ENCODE measurements around the gene CSTB. TPM values are rescaled to one million over a fixed set of nuclear protein-coding genes. Genes with fewer than 3 reads are reported as not detected.
A peak's percentile ranks its signal among the peaks of the same experiment; 100 is the strongest.

The CSTB gene, protein sequence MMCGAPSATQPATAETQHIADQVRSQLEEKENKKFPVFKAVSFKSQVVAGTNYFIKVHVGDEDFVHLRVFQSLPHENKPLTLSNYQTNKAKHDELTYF
- total RNA-seq (100 to 1,000 TPM in 1 of 2 donors, 10 to 100 TPM in 1; 33.2 to 140 TPM), polyA plus RNA-seq (100 to 1,000 TPM; 222 to 263 TPM)
- long read RNA-seq, donor 1, transcript CSTB-201 (3 exons, 2,164 nt): major isoform, 156 of 196 reads
- long read RNA-seq, donor 1, transcript CSTB-202 (1 exons, 3,744 nt): minor isoform, 21 of 196 reads
- long read RNA-seq, donor 1, partial matches to known transcripts: 18 of 196 reads
- long read RNA-seq, donor 1, other reads (novel, unspliced or antisense): 0 of 196 reads
- long read RNA-seq, donor 2, transcript CSTB-201 (3 exons, 2,164 nt): major isoform, 50 of 80 reads
- long read RNA-seq, donor 2, transcript CSTB-202 (1 exons, 3,744 nt): minor isoform, 21 of 80 reads
- long read RNA-seq, donor 2, partial matches to known transcripts: 6 of 80 reads
- long read RNA-seq, donor 2, other reads (novel, unspliced or antisense): 0 of 80 reads
- long read RNA-seq, donor 3, transcript CSTB-202 (1 exons, 3,744 nt): minor isoform, 11 of 93 reads
- long read RNA-seq, donor 3, transcript CSTB-201 (3 exons, 2,164 nt): major isoform, 74 of 93 reads
- long read RNA-seq, donor 3, partial matches to known transcripts: 8 of 93 reads
- long read RNA-seq, donor 3, other reads (novel, unspliced or antisense): 0 of 93 reads
- long read RNA-seq, donor 4, transcript CSTB-201 (3 exons, 2,164 nt): major isoform, 44 of 57 reads
- long read RNA-seq, donor 4, transcript CSTB-202 (1 exons, 3,744 nt): minor isoform, 7 of 57 reads
- long read RNA-seq, donor 4, partial matches to known transcripts: 6 of 57 reads
- long read RNA-seq, donor 4, other reads (novel, unspliced or antisense): 0 of 57 reads
- long read RNA-seq, donor 5, transcript CSTB-202 (1 exons, 3,744 nt): minor isoform, 37 of 203 reads
- long read RNA-seq, donor 5, transcript CSTB-201 (3 exons, 2,164 nt): major isoform, 140 of 203 reads
- long read RNA-seq, donor 5, partial matches to known transcripts: 21 of 203 reads
- long read RNA-seq, donor 5, other reads (novel, unspliced or antisense): 0 of 203 reads

- peak; percentile 75 for ATAC-seq (ENCODE audit: insufficient read depth, low FRiP score)
- Histone ChIP-seq H3K36me3 (ENCODE audit: control insufficient read depth in 4 of 4, insufficient read depth in 4 of 4, low read length in 4 of 4) (peaks cover 0 to 12% (median 6%) of the 10 kb centered on the region in 4 donors), H3K4me3 (peak within 1 kb of the TSS; percentile 93), H3K4me1 (ENCODE audit: control insufficient read depth in 5 of 5, insufficient read depth in 5 of 5, low read length in 5 of 5) (peaks cover 0 to 11% (median 7%) of the 10 kb centered on the region in 5 donors), H3K9ac (ENCODE audit: insufficient read depth in 1 of 2, low read length in 2 of 2) (peak within 1 kb of the TSS; percentile 29 to 70), H3K9me3 (ENCODE audit: control insufficient read depth in 4 of 4, insufficient read depth in 3 of 4, low read length in 3 of 4) (no peaks in the 10 kb centered on the region), H3K27me3 (ENCODE audit: control insufficient read depth in 3 of 3, insufficient read depth in 3 of 3, low read length in 2 of 3) (no peaks in the 10 kb centered on the region), H3K27ac (ENCODE audit: low read depth in 1 of 2, low read length in 1 of 2) (peak within 1 kb of the TSS; percentile 83 to 97)
- DNase-seq: peak; percentile 78 to 83 (median 83)
- no peak for TF ChIP-seq CTCF (IDR thresholded peaks at IDR 0.05; ENCODE audit: control extremely low read depth, extremely low read depth)
- 1% methylated on average over 67 to 71 of the region's 71 CpGs for WGBS, 2 donors
These were observed at the start of gene CSTB for GRCh38 chr21:43775795-43776430. TSS of gene CSTB (minus strand) at chr21:43776308. CDS start at chr21:43776269, 39 bp downstream.

DNA sequence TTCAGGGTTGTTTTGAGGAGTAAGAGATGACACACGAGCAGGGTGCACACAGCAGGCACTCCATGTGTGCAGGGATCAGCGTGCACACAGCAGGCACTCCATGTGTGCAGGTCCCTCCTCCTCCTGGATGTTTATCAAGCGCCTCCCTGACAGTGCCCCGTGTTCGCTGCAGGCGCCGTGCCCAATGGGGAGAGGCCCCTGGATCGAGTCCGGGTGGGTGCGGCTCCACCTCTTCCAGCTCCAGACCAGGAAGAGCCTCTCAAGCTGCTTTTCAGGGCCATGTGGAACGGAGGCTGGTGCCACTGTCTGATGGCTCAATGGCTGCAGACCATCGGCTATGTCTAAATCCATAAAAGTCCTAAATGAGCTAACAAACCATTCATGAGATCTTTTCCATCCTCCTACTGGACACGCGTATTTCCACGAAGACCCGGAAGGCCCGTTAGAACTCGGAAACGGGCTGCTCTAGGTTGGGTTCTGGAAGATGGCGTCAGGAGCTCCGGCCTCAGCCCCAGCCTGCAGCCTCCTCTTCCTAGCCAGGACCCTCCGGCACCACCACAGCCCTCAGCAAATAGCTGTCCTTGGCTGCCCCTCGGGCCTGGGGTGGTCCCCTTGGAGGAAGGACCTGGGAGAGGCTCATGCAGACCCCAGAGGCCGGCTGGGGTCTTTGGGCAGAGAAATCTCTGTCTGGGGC is 49.3 kb upstream of the CSTB start:
- Histone ChIP-seq H3K4me3 (no peak overlapping the region), H3K27ac (ENCODE audit: low read depth in 1 of 2, low read length in 1 of 2) (no peak overlapping the region), H3K9me3 (ENCODE audit: control insufficient read depth in 4 of 4, insufficient read depth in 3 of 4, low read length in 3 of 4) (no peaks in the 10 kb centered on the region), H3K36me3 (ENCODE audit: control insufficient read depth in 4 of 4, insufficient read depth in 4 of 4, low read length in 4 of 4) (no peaks in the 10 kb centered on the region), H3K27me3 (ENCODE audit: control insufficient read depth in 3 of 3, insufficient read depth in 3 of 3, low read length in 2 of 3) (peaks cover 0 to 4% (median 0%) of the 10 kb centered on the region in 3 donors), H3K9ac (ENCODE audit: insufficient read depth in 1 of 2, low read length in 2 of 2) (no peak overlapping the region), H3K4me1 (ENCODE audit: control insufficient read depth in 5 of 5, insufficient read depth in 5 of 5, low read length in 5 of 5) (no peaks in the 10 kb centered on the region)
- DNase-seq (peak in 1 of 3 donors; percentile 5), ATAC-seq (ENCODE audit: insufficient read depth, low FRiP score) (no peak)
- 88 to 92% methylated on average over 24 of the region's 24 CpGs for WGBS, 2 donors
- no peak for TF ChIP-seq CTCF (IDR thresholded peaks at IDR 0.05; ENCODE audit: control extremely low read depth, extremely low read depth)
